Loucy (cell line): Measurements from ENCODE around the gene GNG2.

Experiments
- CTCF ChIP-seq: fragments of 200-600 bp; sonication (generic); conservative IDR thresholded peaks from 2 replicates; pipeline ENCODE4 v1.5.1; 2014; ENCODE audit warnings: mild to moderate bottlenecking, antibody characterized with exemption, low read length
- EZH2phosphoT487 ChIP-seq: fragments of 200-600 bp; IDR thresholded peaks from 2 replicates; pipeline ENCODE4 v1.6.1; 2018; ENCODE audit warnings: antibody characterized with exemption, mild to moderate bottlenecking, moderate library complexity, borderline replicate concordance

- TF ChIP-seq EZH2phosphoT487 (no peak), CTCF (no peak)
Observed at GRCh38 chr14:51818748-51819380, 41.5 kb upstream of the GNG2 start.
